ENCODE data around the gene TSPEAR.

The TSPEAR gene

GRCh38 chr21:44478124-44478800 is 233.1 kb downstream of the TSPEAR start:
- no peak for FAIRE-seq

GRCh38 chr21:44477712-44478111 is 233.7 kb downstream of the TSPEAR start:
- FAIRE-seq: no peak

- no peak for FAIRE-seq
Measured at GRCh38 chr21:44477131-44477530, 234.2 kb downstream of the TSPEAR start.

GRCh38 chr21:44475266-44475845 is 236.0 kb downstream of the TSPEAR start:
- no peak for FAIRE-seq

GRCh38 chr21:44473915-44474555 is 237.3 kb downstream of the TSPEAR start:
- no peak for FAIRE-seq

- FAIRE-seq: no peak
Measured at GRCh38 chr21:44471996-44472395, 239.4 kb downstream of the TSPEAR start.

GRCh38 chr21:44471341-44471740 is 240.0 kb downstream of the TSPEAR start:
- FAIRE-seq: no peak

GRCh38 chr21:44467859-44468195 is 243.5 kb downstream of the TSPEAR start:
- FAIRE-seq: no peak

GRCh38 chr21:44466996-44467858 is 244.1 kb downstream of the TSPEAR start:
- FAIRE-seq: no peak

- FAIRE-seq: no peak
Measured at GRCh38 chr21:44466351-44466954, 244.9 kb downstream of the TSPEAR start.

- no peak for FAIRE-seq
Measured at GRCh38 chr21:44464351-44464750, 247.0 kb downstream of the TSPEAR start.

GRCh38 chr21:44463724-44464123 is 247.6 kb downstream of the TSPEAR start:
- FAIRE-seq: no peak

GRCh38 chr21:44462834-44463200 is 248.6 kb downstream of the TSPEAR start:
- FAIRE-seq: no peak

GRCh38 chr21:44462086-44462833 is 249.1 kb downstream of the TSPEAR start:
- FAIRE-seq: no peak

GRCh38 chr21:44461464-44462001 is 249.8 kb downstream of the TSPEAR start:
- FAIRE-seq: no peak

- no peak for FAIRE-seq
Measured at GRCh38 chr21:44461005-44461404, 250.4 kb downstream of the TSPEAR start.

GRCh38 chr21:44460441-44460755 is 251.0 kb downstream of the TSPEAR start:
- no peak for FAIRE-seq

- no peak for FAIRE-seq
Measured at GRCh38 chr21:44459712-44460440, 251.5 kb downstream of the TSPEAR start.

GRCh38 chr21:44458971-44459711 is 252.2 kb downstream of the TSPEAR start:
- no peak for FAIRE-seq

GRCh38 chr21:44456915-44457736 is 254.2 kb downstream of the TSPEAR start:
- FAIRE-seq: no peak

Data from TTC549 (cell line).